SH-SY5Y (cell line): ENCODE measurements around the gene CD82.

Source experiments
- GATA2 ChIP-seq: IDR thresholded peaks from 2 replicates; pipeline ENCODE4 v1.6.1; 2011; ENCODE audit warnings: mild to moderate bottlenecking, low read depth, low read length
- GATA3 ChIP-seq: IDR thresholded peaks from 2 replicates; pipeline ENCODE4 v1.6.1; 2011; ENCODE audit warnings: low read depth, mild to moderate bottlenecking, low read length, moderate library complexity

Gene CD82

DNA sequence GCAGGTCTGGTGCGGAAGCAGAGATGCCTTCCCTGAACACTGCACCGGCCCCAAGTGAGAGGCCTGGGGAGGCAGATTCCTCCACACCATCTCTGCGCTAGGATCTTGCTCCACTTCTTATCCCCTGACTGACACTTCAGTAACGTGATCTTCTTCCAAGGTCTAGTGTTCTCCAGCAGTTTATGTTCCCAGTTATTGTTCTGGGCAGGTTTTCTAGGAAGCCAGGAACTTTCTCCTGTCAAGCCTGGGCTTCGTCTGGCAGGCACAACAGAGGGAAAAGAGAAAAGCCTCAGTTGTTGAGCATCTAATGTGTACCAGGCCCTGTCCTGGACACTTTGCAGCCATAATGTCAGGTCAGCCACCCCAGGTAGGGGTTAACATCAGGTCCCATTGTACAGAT is 10.5 kb downstream of the CD82 start:
- TF ChIP-seq GATA2 (no peak), GATA3 (no peak)

DNA sequence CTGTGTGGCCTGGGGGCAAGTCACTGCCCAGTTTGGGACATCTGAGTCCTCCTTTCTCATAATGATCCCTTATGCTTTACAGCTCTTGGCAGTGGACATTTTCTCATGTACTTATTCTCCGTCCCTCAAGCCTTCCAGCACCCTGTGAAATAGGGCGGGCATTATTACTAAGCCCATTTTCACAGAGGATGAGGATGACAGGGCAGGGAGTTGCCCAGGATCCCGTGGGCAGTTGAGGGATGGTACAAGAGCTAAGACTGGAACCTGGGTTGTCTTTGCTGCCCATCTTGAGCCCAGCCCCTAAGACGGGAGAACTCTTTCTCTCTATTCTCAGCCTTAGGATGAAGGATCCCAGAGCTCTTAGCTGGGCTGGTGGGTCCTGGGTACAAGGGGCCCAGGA is 11.2 kb downstream of the CD82 start:
- no peak for TF ChIP-seq GATA3
- no peak for TF ChIP-seq GATA2

DNA sequence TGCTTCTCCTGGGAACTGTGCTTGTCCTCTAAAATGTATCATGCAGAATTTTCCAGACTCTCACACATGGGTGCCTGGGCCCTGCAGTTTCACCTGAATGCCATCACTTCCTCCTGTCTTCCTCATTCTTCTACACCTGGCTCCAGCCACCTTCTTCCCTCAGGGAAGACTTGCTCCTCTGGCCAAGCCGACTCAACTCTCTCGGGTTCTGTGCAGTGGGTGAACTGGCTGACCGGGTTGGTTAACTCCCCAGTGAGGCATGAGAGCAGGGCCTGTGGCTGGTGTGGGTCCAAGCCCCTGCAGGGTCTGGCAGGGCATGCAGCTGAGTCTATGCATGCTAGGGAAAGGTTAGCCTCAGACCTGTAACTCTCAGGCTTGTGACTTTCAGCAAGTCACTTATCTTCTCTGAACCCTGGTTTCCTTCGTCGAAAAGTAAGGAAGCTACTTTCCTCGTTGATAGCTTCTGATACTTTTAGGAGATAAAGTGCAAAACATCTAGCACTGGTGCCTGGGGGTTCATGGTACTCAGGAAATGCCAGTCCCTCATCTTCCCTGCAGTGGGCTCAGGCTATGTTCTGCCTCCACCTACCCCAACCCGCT is 11.9 kb downstream of the CD82 start:
- TF ChIP-seq GATA2, result no peak
- no peak for TF ChIP-seq GATA3

DNA sequence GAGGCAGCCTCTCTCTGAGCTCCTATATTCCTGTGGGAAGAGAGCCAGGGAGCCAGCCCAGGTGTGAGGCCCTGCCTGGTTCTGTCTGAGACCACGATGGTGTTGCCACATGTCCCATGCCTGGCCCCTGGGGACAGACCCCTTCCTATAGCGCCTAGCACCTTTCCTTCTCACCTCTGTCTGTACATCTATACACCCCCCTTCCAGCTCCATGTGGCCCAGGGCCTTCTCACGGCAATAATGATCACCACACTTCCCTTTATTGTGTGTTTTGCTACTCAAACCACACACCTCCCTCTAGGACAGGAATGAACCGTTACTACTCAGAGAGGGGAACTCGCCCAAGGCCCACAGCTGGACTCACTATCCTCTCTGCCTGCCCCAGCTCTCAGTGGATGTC is 12.8 kb downstream of the CD82 start:
- TF ChIP-seq GATA3, result no peak
- no peak for TF ChIP-seq GATA2

DNA sequence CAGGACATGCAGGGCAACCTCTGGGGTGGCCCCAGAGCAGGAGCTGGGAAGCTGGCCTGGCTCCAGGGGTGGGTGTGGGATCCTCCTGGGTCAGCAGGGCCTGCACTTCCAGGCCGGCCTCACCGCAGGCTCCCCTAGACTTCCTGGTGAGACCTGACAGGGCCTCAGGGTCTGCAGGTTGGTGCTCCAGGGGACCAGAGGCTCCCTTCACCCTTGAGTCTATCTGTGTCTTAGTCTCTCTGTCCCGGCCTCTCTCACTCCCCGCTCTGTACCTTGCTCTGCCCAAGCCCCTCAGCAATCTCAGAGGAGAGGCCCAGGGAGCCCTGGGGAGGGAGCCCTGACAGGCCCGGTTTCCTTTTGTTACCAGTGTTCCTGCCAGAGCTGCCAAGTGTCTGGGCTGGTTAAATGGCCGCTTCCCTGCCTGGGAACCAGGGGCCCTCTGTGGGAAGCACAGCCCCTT is 13.9 kb downstream of the CD82 start:
- TF ChIP-seq GATA2 (no peak), GATA3 (no peak)

DNA sequence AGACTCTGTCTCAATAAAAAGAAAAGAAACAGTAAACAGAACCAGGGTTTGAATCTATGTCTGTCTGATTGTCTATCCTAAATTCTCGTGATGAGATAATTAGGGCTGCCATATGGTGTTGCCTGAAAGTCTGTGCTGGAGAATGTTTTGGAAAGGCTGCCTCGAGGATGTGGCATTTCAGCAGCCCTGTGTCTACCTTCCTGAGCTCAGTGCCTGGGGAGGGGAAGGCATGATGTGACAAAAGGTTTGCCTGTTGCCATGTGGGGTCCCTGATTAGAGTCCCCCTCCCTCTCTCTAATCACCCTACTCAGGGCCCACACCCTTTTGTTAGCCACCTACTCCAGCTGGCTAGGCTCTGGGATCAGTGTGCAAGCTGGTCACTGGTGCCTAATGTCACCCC is 15.2 kb downstream of the CD82 start:
- no peak for TF ChIP-seq GATA3
- no peak for TF ChIP-seq GATA2

DNA sequence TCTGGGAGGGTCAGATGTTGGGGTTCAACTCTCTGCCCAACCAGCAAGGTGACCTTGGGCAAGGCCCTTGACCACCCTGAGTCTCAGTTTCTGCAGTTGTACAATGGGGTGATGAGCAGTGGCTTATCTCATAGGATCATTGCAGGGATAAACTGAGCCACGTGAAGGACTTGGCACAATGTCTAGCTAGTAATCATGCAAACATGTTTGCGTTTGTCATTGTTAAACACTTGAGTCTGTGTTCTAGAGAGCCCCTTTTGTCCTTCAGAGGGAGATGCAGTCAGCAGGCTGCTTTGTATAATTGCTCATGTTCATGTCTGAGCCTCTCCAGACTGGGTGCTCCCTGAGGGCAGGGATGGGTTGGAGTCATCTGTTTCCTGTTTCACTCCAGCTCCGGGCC is 15.8 kb downstream of the CD82 start:
- TF ChIP-seq GATA3 (no peak), GATA2 (no peak)

DNA sequence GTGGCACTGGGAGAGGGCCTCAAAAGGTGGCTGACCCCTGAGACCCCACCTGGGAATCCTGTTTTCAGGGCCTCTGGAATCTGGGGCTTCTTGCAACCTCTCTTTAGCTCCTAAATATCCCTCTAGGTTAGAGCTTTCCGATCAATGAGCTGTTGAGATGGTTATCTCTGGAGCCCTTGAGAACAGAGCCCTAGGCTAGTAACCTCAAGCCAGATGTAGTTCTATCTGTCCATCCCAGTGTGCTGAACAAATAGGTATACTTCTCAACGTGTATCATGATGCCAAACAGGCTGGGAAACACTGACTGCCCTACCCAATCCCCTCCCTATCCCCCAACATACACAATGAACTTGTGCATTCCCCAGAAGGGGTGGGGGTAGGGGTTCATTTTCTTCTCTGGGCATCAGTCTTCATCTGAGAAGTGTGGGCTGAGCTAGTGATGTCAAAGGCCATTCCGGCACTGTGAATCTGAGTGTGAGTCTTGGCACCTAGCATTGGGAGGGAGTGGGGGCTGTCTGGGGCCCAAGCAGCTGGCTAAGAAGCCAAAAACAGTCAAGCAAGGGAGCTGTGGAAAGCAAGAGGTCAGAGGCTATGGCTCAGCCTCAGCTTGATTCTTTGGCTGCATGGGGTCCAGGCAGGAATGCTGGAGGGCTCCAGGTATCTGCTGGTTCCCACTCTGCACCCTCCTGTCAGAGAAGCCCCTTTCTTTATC is 17.3 kb downstream of the CD82 start:
- TF ChIP-seq GATA3, result no peak
- TF ChIP-seq GATA2, result peak; percentile 39; the same call in 1 of the 2 replicates

DNA sequence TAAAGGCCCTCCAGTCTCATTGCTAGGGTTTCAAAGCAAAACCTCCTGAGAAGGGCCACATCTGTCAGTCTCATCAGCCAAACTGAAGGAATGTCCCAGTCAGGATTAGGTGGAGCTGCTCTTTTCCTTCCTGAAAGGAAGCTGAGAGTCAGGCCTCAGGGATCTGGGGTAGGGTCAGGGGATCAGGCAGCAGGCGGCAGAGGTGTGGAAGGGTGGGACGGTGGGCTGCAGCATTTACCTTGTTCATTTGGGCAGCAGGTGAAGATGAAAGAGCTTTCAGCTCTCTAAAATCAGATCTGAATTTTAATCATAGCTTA is 17.8 kb downstream of the CD82 start:
- TF ChIP-seq GATA3, result no peak
- TF ChIP-seq GATA2, result no peak

DNA sequence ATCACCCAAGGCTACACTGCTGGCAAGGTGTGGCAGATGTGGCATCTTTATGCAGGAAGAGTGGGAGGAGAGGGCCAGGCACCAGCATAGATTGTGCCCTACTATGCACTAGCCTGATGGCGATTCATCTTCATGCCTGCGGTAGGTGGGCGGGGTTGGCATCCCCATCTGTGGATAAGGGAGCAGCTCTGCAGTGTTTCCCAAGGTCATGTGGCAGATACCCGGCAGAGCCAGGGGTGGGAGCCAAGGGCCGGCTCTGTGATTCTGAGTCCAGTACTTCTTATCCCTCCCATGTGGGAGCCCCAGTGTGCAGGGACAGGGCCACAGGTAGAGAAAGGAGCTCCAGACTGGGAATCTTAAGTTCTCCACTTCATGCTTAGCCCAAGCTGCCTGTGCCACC is 20.0 kb downstream of the CD82 start:
- TF ChIP-seq GATA3 (no peak), GATA2 (no peak)

DNA sequence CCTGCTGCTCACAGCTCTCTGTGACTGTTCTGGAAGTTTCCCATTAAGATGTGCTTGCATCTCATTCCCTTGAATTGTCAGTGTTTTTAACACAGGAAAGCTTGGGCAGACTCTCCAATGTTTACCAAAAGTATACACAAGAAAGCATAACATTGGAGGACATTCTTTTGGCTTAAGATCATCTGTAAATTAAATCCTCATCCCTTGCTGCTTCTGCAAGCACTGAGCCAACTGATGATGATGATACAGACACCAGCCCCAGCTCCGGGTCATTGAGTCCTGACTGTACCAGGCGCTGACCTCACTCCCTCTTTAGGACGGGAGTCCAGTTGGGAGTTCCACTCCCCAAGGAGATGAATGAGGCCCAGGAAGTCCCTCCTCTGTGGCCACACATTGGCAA is 23.8 kb downstream of the CD82 start:
- TF ChIP-seq GATA2 (no peak), GATA3 (no peak)

DNA sequence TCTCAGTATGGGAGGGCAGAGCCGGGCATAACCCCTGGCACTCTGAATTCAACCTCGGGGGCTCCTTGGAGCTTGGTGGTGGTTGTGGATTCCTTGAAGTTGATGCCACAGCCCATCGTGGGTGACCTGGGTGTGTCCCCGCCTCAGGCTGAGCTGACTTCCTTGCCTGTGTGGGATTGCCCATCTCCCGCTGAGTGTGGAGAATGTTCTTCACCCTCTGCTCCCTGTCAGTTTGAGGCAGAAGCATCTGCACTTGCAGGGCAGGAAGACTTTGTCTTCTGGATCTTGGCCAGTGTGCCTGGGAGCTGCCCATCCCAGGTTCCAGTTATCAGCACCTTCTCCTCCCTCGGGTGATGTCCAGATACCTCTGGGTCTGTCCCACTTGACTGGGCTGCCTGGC is 25.3 kb downstream of the CD82 start:
- no peak for TF ChIP-seq GATA2
- no peak for TF ChIP-seq GATA3

DNA sequence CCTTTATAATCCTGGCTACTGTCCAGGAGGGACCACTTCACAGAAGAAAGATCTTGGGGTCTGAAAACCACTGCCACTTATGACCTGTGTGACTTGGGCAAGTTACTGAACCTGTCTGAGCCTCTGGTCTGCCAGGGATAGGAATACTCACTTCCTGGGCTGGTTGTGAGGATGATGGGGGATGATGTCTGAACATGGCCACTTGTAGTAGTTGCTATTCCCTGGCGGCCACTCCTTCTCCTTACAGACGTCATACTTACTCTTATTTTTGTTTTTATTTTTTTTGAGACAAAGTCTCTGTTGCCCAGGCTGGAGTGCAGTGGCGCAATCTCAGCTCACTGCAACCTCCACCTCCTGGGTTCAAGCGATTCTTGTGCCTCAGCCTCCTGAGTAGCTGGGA is 26.1 kb downstream of the CD82 start:
- TF ChIP-seq GATA3, result no peak

DNA sequence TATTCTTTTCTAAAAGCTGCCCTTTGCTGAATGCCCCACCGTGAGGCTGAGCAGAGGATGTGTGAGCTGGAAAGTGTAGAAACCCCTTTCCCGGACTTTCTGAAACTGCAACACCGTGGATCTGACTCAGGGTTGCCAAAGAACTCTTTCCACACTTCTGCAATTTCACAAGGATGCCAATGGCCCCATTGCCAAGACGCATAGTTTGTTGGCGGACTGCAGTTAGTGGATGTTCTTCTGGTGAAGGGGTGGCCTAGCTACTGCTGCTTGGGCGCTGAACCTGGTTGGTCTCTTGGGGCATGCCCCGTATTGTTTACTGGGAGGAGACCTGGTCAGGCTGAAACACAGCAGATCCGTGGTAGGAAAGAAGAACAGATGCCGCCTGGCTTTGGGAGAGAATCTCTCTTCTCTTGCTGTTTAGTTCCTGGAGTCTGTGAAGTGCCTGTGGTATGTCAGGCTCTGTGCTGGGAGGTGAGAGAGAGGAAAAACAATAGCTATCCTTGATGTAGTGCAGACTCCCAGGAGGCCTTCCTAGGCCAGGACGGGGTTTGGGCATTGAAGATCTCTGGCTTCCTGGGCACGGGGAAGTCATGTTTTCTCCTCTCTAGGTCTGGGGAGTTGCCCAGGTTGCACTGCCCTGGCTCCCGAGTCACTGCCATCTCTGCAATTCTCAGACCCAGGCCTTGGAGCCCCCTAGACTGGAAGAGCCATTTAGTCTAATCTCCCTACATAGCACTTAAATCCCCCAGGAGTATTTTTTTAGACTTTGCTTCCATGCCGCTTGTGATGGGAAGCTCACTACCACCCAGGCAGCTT is 26.9 kb downstream of the CD82 start:
- TF ChIP-seq GATA2 (no peak), GATA3 (no peak)

DNA sequence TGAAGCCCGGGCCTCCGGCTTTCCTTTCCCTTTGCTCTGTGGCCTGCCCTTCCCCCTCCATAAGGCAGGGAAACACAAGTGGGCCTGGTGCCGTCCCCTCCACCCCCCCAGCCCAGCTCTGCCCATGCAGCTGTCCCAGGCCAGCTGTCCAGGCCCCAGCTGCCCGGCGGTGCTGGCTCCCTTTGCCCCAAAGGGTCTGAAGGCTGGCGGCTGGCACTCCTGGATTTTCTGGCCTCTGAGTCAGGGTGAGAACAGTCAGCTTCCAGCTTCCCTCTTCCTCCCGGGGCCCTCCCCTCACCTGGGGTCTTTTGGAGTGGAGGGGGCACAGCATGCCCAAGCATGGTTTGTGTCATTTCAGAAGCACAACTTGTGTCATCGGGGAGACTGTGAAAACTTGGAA is 27.8 kb downstream of the CD82 start:
- TF ChIP-seq GATA2 (no peak), GATA3 (no peak)
